ENCODE data around the gene APOF. TPM values are rescaled to one million over a fixed set of nuclear protein-coding genes. Genes with fewer than 3 reads are reported as not detected.

Gene APOF
- total and polyA plus RNA-seq, 2 experiments from 2014 or later = not detected

- ATAC-seq (no peak), DNase-seq (ENCODE audit: low spot score) (no peak)
- peaks cover 5% of the 10 kb centered on the region for H3K4me1 ChIP-seq (ENCODE audit: insufficient read depth)
- peaks cover 4% of the 10 kb centered on the region; the same call in 2 of the 3 replicates for H3K4me1 Mint-ChIP-seq
- H3K4me3 ChIP-seq = no peak overlapping the region
- no peak overlapping the region for H3K27ac ChIP-seq (ENCODE audit: low read depth)
- peaks cover 81% of the 10 kb centered on the region for H3K36me3 Mint-ChIP-seq (ENCODE audit: low read depth)
- H3K4me3 Mint-ChIP-seq = no peak overlapping the region
- no peak overlapping the region for H3K4me2 ChIP-seq
- peaks cover 20% of the 10 kb centered on the region for H3K79me2 ChIP-seq (replicated peaks; ENCODE audit: insufficient read depth)
- peaks cover 18% of the 10 kb centered on the region for H3F3A ChIP-seq (replicated peaks; ENCODE audit: low read depth)
- H3K9me3 Mint-ChIP-seq = no peaks in the 10 kb centered on the region; the same call in 2 of the 3 replicates
- TF ChIP-seq STAT1 (IDR thresholded peaks at IDR 0.05; ENCODE audit: unreplicated experiment) (no peak), JUNB (IDR thresholded peaks at IDR 0.05; ENCODE audit: unreplicated experiment) (no peak), ZNF331 (CRISPR knock-in tag; IDR thresholded peaks at IDR 0.05; ENCODE audit: low read depth) (no peak), ETS1 (IDR thresholded peaks at IDR 0.05) (no peak), ZNF462 (CRISPR knock-in tag; IDR thresholded peaks at IDR 0.05) (no peak), CTCF (conservative IDR thresholded peaks at IDR 0.05; ENCODE audit: low read depth in 2 of 2) (no peak), CREB1 (CRISPR knock-in tag; IDR thresholded peaks at IDR 0.05; ENCODE audit: low read depth) (no peak), ZNF114 (CRISPR knock-in tag; IDR thresholded peaks at IDR 0.05) (no peak), REST (IDR thresholded peaks at IDR 0.05; ENCODE audit: unreplicated experiment) (no peak), NANOG (IDR thresholded peaks at IDR 0.05; ENCODE audit: borderline replicate concordance) (no peak)
- H3K27me3 Mint-ChIP-seq (ENCODE audit: insufficient read depth, low read depth, poor library complexity) = peaks cover 7% of the 10 kb centered on the region
- H3K36me3 ChIP-seq (ENCODE audit: insufficient read depth) = peaks cover 60% of the 10 kb centered on the region
- H3K27ac Mint-ChIP-seq = no peak overlapping the region
- no peaks in the 10 kb centered on the region for H3K27me3 ChIP-seq (ENCODE audit: insufficient read depth)
- H4K20me1 ChIP-seq (replicated peaks; ENCODE audit: insufficient read depth) = peaks cover 8% of the 10 kb centered on the region; the same call in 1 of the 2 replicates
- H3K9me2 ChIP-seq (ENCODE audit: insufficient read depth) = no peaks in the 10 kb centered on the region
- H2AFZ ChIP-seq = no peak overlapping the region
Observed at GRCh38 chr12:56311003-56311402, 51.7 kb downstream of the APOF start.

Measured in GM23338 (cell line).